GM18907 (cell line): ENCODE results near the gene RNF126.
"Not testable (repeated sequence)": the region's sequence is repeated elsewhere in the genome, so short reads cannot be mapped to it uniquely, and the experiment has no call there.

Experiments used
- ATAC-seq: cut with Tn5 transposase; IDR thresholded peaks from one replicate; pipeline ENCODE4 v1.9.1; 2021; ENCODE audit warnings: mild to moderate bottlenecking, moderate library complexity; ENCODE audit not compliant: unreplicated experiment

RNF126 gene

GRCh38 chr19:662962-663681, at the start of gene RNF126:
RNF126 (minus strand) TSS chr19:663214; CDS start chr19:663121, 93 bp downstream.
- ATAC-seq = peak; percentile 54

GRCh38 chr19:711254-711653, 48.2 kb upstream of the RNF126 start:
- ATAC-seq = no peak

GRCh38 chr19:710767-711166, 47.8 kb upstream of the RNF126 start:
- no peak for ATAC-seq

- no peak for ATAC-seq
Observed at GRCh38 chr19:709965-710571, 47.1 kb upstream of the RNF126 start.

- ATAC-seq = no peak
Observed at GRCh38 chr19:709196-709964, 46.4 kb upstream of the RNF126 start.

- ATAC-seq = no peak
Observed at GRCh38 chr19:708154-709143, 45.4 kb upstream of the RNF126 start, which contains the start of gene PALM. PALM (plus strand) TSS chr19:708935; CDS start chr19:709147, 212 bp downstream.

- ATAC-seq = no peak
Observed at GRCh38 chr19:704447-704741, 41.4 kb upstream of the RNF126 start.

GRCh38 chr19:703651-704446, 40.8 kb upstream of the RNF126 start:
- ATAC-seq = no peak

- no peak for ATAC-seq
Observed at GRCh38 chr19:703329-703650, 40.3 kb upstream of the RNF126 start.

- not testable (repeated sequence) for ATAC-seq
Observed at GRCh38 chr19:702847-703246, 39.8 kb upstream of the RNF126 start.

GRCh38 chr19:699885-700284, 36.9 kb upstream of the RNF126 start:
- not testable (repeated sequence) for ATAC-seq

- ATAC-seq = not testable (repeated sequence)
Observed at GRCh38 chr19:698529-698928, 35.5 kb upstream of the RNF126 start.

- no peak for ATAC-seq
Observed at GRCh38 chr19:695352-695949, 32.4 kb upstream of the RNF126 start, which contains the start of gene PRSS57. PRSS57 (minus strand) TSS chr19:695452; CDS start chr19:695430, 22 bp downstream.

GRCh38 chr19:694481-695351, 31.7 kb upstream of the RNF126 start:
- no peak for ATAC-seq

GRCh38 chr19:690203-690602, 27.2 kb upstream of the RNF126 start:
- no peak for ATAC-seq

GRCh38 chr19:688992-689391, 26.0 kb upstream of the RNF126 start:
- no peak for ATAC-seq

- no peak for ATAC-seq
Observed at GRCh38 chr19:688214-688613, 25.2 kb upstream of the RNF126 start.

- no peak for ATAC-seq
Observed at GRCh38 chr19:687569-688166, 24.7 kb upstream of the RNF126 start.
